Heart right ventricle (tissue), 16 donors: ENCODE data around the gene ANKRD30B. TPM values are rescaled to one million over a fixed set of nuclear protein-coding genes. Genes with fewer than 3 reads are reported as not detected.
"Not testable (repeated sequence)": the region's sequence is repeated elsewhere in the genome, so short reads cannot be mapped to it uniquely, and the experiment has no call there.

Source experiments
- ATAC-seq, 8 donors: fragments of 200-7000 bp; cut with Tn5 transposase; one replicate each; pipeline ENCODE4 v1.9.1; 2020; ENCODE audit warnings: mild to moderate bottlenecking in 8 of 8, moderate library complexity in 8 of 8, moderate number of reproducible peaks in 1 of 8
- DNase-seq, 2 donors: peaks; one replicate each; pipeline ENCODE4 v3.0.0-alpha.2; 2020
- H3K27ac ChIP-seq, 10 donors: fragments of 200-600 bp; sonication (generic) in 2 of 10; one replicate each; pipeline versions ENCODE4 v1.5.0 to v1.8.0; 2020 to 2022; ENCODE audit warnings: mild to moderate bottlenecking in 3 of 10
- H3K27me3 ChIP-seq, 7 donors: fragments of 200-600 bp; one replicate each; pipeline ENCODE4 v1.8.0; 2021 to 2022; ENCODE audit warnings: mild to moderate bottlenecking in 2 of 7
- H3K36me3 ChIP-seq, 9 donors: fragments of 200-600 bp; sonication (generic) in 1 of 9; one replicate each; pipeline versions ENCODE4 v1.5.0 to v1.8.0; 2020 to 2022; ENCODE audit warnings: mild to moderate bottlenecking in 2 of 9
- H3K4me1 ChIP-seq, 9 donors: fragments of 200-600 bp; sonication (generic) in 1 of 9; one replicate each; pipeline versions ENCODE4 v1.5.0 to v1.8.0; 2020 to 2022; ENCODE audit warnings: mild to moderate bottlenecking in 4 of 9
- H3K4me3 ChIP-seq, 10 donors: fragments of 200-600 bp; sonication (generic) in 2 of 10; one replicate each; pipeline versions ENCODE4 v1.5.0 to v1.8.0; 2020 to 2022; ENCODE audit warnings: mild to moderate bottlenecking in 7 of 10, moderate library complexity in 2 of 10
- H3K9me3 ChIP-seq, 11 donors: fragments of 200-600 bp in 10 of 11; sonication (generic) in 2 of 11; one replicate each; pipeline versions ENCODE4 v1.5.0 to v1.8.0; 2013 to 2022; ENCODE audit warnings: mild to moderate bottlenecking in 2 of 11, control low read depth in 1 of 11, moderate library complexity in 1 of 11
- WGBS, 2 donors: extraction: QIAGEN DNeasy Blood & Tissue Kit; methylation state at CpG; one replicate each; pipeline ENCODE4 v1.1.7; 2013; ENCODE audit warnings: inconsistent platforms in 1 of 2; 5-methylcytosine and 5-hydroxymethylcytosine counted together
- intact Hi-C, 10 donors: fragments of 100-400 bp; cut with DNase I; formaldehyde crosslinking; loops; one replicate each; pipeline versions ENCODE4 v1.11.1 to v1.14.2; 2022
- long read RNA-seq, 3 donors: library from polyadenylated mRNA; unstranded; transcript quantifications; one replicate each; pipeline ENCODE4 v2.0.0, GENCODE V29; 2020 to 2021
- polyA plus RNA-seq, 2 donors: library from polyadenylated mRNA; stranded (reverse); fragments of 200-250 nt; gene quantifications; one replicate each; pipeline ENCODE4 v1.2.3, GENCODE V29; 2013
- total RNA-seq, 10 donors: library from RNA; stranded (reverse); fragmentation: NEBNext Ultra II Directional in 3 of 10; extraction: Animal tissue kit (Norgen Biotek cat#: 25700) in 3 of 10; gene quantifications; one replicate each; pipeline versions ENCODE4 v1.2.1 to v1.2.4, GENCODE V29; 2021 to 2023
- TF ChIP-seq, protein P1 (sequence below), 9 donors: fragments of 200-600 bp; sonication (generic) in 2 of 9; IDR thresholded peaks; one replicate each; pipeline versions ENCODE4 v1.5.0 to v1.8.0; 2021 to 2022; ENCODE audit warnings: antibody characterized with exemption in 9 of 9, mild to moderate bottlenecking in 5 of 9, moderate library complexity in 1 of 9
- donor health status: Arrhythmogenic right ventricular cardiomyopathy.
- donor health status: ischemic (EF 13 %, LVEDD 7.1; RV severe dilation, severe dysfunction).
- donor health status: healthy with polysubstance abuse.
- donor health status: DM: no; HTN: yes; CAD: no.
- donor health status: DM: no; HTN: no; CAD: no.
- donor health status: ischemic (EF 25% LVEDD 6.9; RV normal size, moderate dysfunction).
- donor health status: ischemic (EF 25% LVEDD 5.7; RV mildly dilated, moderate dysfunction).
- donor health status: healthy.
- donor health status: DM: yes; HTN: yes; CAD: no.
- donor health status: Ischemic cardiomyopathy.
- donor health status: ischemic (EF 35%, LVEDD 5.7; RV mildly dilated, moderate dysfunction).
- donor health status: nonischemic (EF 11% LVEDD 7.7; RV severe dilation, severe dysfunction).
- donor health status: DM: yes; HTN: yes; CAD: no.
- donor health status: PGD.
- donor health status: ischemic (EF 29% LVEDD 5.4; RV normal size, mild dysfunction).
- donor health status: nonischemic (EF 23%, LVEDD 6.1; RV moderate dilation, normal function).

Gene ANKRD30B, protein sequence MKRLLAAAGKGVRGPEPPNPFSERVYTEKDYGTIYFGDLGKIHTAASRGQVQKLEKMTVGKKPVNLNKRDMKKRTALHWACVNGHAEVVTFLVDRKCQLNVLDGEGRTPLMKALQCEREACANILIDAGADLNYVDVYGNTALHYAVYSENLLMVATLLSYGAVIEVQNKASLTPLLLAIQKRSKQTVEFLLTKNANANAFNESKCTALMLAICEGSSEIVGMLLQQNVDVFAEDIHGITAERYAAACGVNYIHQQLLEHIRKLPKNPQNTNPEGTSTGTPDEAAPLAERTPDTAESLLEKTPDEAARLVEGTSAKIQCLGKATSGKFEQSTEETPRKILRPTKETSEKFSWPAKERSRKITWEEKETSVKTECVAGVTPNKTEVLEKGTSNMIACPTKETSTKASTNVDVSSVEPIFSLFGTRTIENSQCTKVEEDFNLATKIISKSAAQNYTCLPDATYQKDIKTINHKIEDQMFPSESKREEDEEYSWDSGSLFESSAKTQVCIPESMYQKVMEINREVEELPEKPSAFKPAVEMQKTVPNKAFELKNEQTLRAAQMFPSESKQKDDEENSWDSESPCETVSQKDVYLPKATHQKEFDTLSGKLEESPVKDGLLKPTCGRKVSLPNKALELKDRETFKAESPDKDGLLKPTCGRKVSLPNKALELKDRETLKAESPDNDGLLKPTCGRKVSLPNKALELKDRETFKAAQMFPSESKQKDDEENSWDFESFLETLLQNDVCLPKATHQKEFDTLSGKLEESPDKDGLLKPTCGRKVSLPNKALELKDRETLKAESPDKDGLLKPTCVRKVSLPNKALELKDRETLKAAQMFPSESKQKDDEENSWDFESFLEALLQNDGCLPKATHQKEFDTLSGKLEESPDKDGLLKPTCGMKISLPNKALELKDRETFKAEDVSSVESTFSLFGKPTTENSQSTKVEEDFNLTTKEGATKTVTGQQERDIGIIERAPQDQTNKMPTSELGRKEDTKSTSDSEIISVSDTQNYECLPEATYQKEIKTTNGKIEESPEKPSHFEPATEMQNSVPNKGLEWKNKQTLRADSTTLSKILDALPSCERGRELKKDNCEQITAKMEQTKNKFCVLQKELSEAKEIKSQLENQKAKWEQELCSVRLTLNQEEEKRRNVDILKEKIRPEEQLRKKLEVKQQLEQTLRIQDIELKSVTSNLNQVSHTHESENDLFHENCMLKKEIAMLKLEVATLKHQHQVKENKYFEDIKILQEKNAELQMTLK (N-terminal part only)
- total RNA-seq (not detected), polyA plus RNA-seq (not detected)
- long read RNA-seq, donor 1, result 0 reads
- long read RNA-seq, donor 2, result 0 reads
- long read RNA-seq, donor 3, result 0 reads

DNA sequence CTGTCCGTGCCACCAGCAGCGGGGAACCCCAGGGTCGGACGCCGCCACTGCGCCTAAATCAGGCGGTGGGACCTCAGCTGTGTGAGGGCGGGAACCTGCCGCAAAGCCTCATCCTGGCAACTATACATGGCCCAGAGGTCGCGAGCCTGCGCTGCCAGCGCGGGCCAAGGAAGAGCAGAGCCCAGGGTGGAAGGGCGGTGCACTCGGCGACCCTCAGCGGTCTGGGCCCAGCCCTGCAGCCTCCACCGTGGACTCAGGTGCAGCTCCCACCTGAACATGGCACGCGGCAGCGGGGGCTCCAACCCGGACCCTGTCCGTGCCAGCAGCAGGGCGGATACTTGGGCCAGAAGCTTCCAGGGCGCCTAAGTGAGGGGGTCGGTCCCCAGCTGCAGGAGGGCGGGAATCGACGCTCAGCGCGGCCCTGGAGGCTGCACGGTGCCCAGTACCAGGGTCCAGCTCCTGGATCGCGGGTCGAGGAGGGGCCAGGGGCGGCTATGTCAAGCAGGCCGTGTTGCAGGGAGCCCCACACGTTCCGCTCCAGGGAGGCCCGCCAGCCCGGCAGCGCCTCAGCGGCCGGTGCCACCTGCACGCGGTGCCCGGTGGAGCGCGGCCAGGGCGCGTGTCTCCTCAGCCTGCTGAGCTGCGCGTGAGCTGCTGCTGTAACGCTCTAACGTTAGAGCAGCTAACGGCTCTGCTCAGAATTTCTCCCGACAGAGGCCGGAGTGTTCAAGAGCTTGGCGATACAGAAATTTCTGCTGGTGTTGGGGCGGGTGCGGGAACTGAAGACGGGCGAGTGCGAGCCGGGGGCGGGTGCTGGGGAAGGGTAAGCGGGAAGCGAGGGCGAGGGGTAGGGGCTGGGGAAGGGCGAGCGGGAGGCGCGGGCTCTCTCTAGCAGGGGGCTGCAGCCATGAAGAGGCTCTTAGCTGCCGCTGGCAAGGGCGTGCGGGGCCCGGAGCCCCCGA lies at the start of gene ANKRD30B:
ANKRD30B (plus strand) TSS at position 660 of the 962 bp plus-strand sequence; CDS start at position 908, 248 bp downstream.
- TF ChIP-seq, protein P1, sequence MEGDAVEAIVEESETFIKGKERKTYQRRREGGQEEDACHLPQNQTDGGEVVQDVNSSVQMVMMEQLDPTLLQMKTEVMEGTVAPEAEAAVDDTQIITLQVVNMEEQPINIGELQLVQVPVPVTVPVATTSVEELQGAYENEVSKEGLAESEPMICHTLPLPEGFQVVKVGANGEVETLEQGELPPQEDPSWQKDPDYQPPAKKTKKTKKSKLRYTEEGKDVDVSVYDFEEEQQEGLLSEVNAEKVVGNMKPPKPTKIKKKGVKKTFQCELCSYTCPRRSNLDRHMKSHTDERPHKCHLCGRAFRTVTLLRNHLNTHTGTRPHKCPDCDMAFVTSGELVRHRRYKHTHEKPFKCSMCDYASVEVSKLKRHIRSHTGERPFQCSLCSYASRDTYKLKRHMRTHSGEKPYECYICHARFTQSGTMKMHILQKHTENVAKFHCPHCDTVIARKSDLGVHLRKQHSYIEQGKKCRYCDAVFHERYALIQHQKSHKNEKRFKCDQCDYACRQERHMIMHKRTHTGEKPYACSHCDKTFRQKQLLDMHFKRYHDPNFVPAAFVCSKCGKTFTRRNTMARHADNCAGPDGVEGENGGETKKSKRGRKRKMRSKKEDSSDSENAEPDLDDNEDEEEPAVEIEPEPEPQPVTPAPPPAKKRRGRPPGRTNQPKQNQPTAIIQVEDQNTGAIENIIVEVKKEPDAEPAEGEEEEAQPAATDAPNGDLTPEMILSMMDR (IDR thresholded peaks at IDR 0.05), result no peak
- DNase-seq, result no peak
- H3K36me3 ChIP-seq, result no peaks in the 10 kb centered on the region
- intact Hi-C loops, result no loop called here
- 9 to 12% methylated on average over 79 of the region's 79 CpGs for WGBS, 2 donors
- no peaks in the 10 kb centered on the region for H3K4me1 ChIP-seq
- H3K27me3 ChIP-seq, result peaks cover 0 to 27% (median 13%) of the 10 kb centered on the region in 7 donors
- H3K4me3 ChIP-seq, result no peak within 1 kb of the TSS
- ATAC-seq, result peak in 1 of 8 donors; percentile 12
- peaks cover 0 to 5% (median 0%) of the 10 kb centered on the region in 11 donors for H3K9me3 ChIP-seq
- H3K27ac ChIP-seq, result no peak within 1 kb of the TSS

GRCh38 chr18:14701286-14702040 lies 46.5 kb upstream of the ANKRD30B start:
- H3K36me3 ChIP-seq, H3K27ac ChIP-seq, H3K4me1 ChIP-seq, H3K27me3 ChIP-seq, intact Hi-C loops, DNase-seq, H3K4me3 ChIP-seq, H3K9me3 ChIP-seq, ATAC-seq: not testable (repeated sequence)
- 70 to 75% methylated on average over 7 of the region's 7 CpGs for WGBS, 2 donors

DNA sequence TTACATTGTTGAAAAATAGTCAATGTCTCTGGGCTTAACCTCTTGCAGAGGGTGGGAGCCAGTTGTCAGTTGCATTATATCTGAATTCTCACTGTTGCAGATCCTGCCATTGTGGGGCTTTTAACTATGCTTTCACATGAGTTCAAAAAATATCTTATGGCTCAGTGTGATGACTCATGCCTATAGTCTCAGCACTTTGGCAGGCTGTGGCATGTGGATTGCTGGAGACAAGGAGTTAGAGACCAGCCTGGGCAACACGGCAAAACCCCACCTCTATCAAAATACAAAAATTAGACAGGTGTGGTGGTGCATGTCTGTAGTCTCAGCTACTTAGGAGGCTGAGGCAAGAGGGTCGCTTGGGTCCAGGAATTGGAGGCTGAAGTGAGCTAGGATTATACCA lies 38.2 kb upstream of the ANKRD30B start:
- H3K4me3 ChIP-seq, H3K9me3 ChIP-seq, H3K27me3 ChIP-seq, intact Hi-C loops, H3K27ac ChIP-seq, ATAC-seq, H3K4me1 ChIP-seq, DNase-seq, H3K36me3 ChIP-seq: not testable (repeated sequence)
- WGBS, 2 donors, result 56 to 58% methylated on average over 2 of the region's 2 CpGs

- H3K4me3 ChIP-seq, H3K27ac ChIP-seq, DNase-seq, ATAC-seq, H3K9me3 ChIP-seq, H3K36me3 ChIP-seq, H3K4me1 ChIP-seq, H3K27me3 ChIP-seq, intact Hi-C loops: not testable (repeated sequence)
Measured at GRCh38 chr18:14721569-14721968, 26.4 kb upstream of the ANKRD30B start.

GRCh38 chr18:14739056-14739455 lies 8.9 kb upstream of the ANKRD30B start:
- ATAC-seq, H3K9me3 ChIP-seq, H3K27me3 ChIP-seq, intact Hi-C loops, H3K4me3 ChIP-seq, DNase-seq, H3K36me3 ChIP-seq, H3K27ac ChIP-seq, H3K4me1 ChIP-seq: not testable (repeated sequence)
- 38 to 50% methylated on average over 1 of the region's 1 CpG for WGBS, 2 donors
